H1 (cell line): ENCODE data around the gene CFD. TPM values are rescaled to one million over a fixed set of nuclear protein-coding genes. Genes with fewer than 3 reads are reported as not detected.

Experiments
- CTCF ChIA-PET: fragments of 300-600 bp; sonication (Branson Sonifier 250); formaldehyde crosslinking; loops from one replicate; lab custom pipeline; 2021; ENCODE audit not compliant: partially characterized antibody; lab: Charles Lee
- POLR2A ChIA-PET: fragments of 300-600 bp; sonication (Branson Sonifier 250); formaldehyde crosslinking; loops from one replicate; lab custom pipeline; 2021; ENCODE audit warnings: inconsistent platforms; ENCODE audit not compliant: partially characterized antibody; lab: Charles Lee
- DNase-seq, 2 experiments: peaks; one replicate each; pipeline versions ENCODE4 v3.0.0 to v3.0.0-alpha.2; 2010 to 2022; ENCODE audit warnings: low spot score in 2 of 2, low read depth in 1 of 2, mixed read lengths in 1 of 2
- FAIRE-seq: peaks from 2 replicates; lab custom pipeline; 2011; peaks lifted over from hg19 to GRCh38; lab: Jason Lieb, UNC
- H2AFZ ChIP-seq: 2 replicates; pipeline ENCODE4 v1.8.1; 2012; ENCODE audit warnings: low read length, inconsistent platforms
- H2AK5ac ChIP-seq: 2 replicates; pipeline ENCODE4 v1.6.1; 2013; ENCODE audit warnings: low read depth, low read length
- H2BK120ac ChIP-seq: replicated peaks from 2 replicates; pipeline ENCODE3; 2013; ENCODE audit warnings: low read depth, low read length, inconsistent platforms
- H2BK12ac ChIP-seq: 2 replicates; pipeline ENCODE4 v1.6.1; 2013; ENCODE audit warnings: low read depth, low read length
- H2BK15ac ChIP-seq: 2 replicates; pipeline ENCODE4 v1.6.1; 2013; ENCODE audit warnings: low read length
- H2BK20ac ChIP-seq: 2 replicates; pipeline ENCODE4 v1.6.1; 2013; ENCODE audit warnings: low read length
- H2BK5ac ChIP-seq: 2 replicates; pipeline ENCODE4 v1.6.1; 2013; ENCODE audit warnings: low read depth, low read length
- H3K14ac ChIP-seq: 2 replicates; pipeline ENCODE4 v1.6.1; 2013; ENCODE audit warnings: inconsistent platforms; ENCODE audit not compliant: insufficient read length
- H3K18ac ChIP-seq: 2 replicates; pipeline ENCODE4 v1.6.1; 2013; ENCODE audit warnings: low read length; ENCODE audit errors: extremely low read depth
- H3K23ac ChIP-seq: 2 replicates; pipeline ENCODE4 v1.6.1; 2013; ENCODE audit warnings: inconsistent platforms; ENCODE audit not compliant: insufficient read length
- H3K23me2 ChIP-seq: 2 replicates; pipeline ENCODE4 v1.6.1; 2013; ENCODE audit warnings: low read depth, low read length
- H3K27ac ChIP-seq: 2 replicates; pipeline ENCODE4 v1.6.1; 2011; ENCODE audit warnings: low read depth, low read length, inconsistent platforms
- H3K27me3 ChIP-seq, 4 experiments: replicated peaks in 1 of 4; 1 replicate in 1 of 4; 2 replicates in 3 of 4; pipeline versions ENCODE4 v1.6.1 to v1.8.1; 2011 to 2013; ENCODE audit warnings: low read length in 3 of 4, mild to moderate bottlenecking in 3 of 4, inconsistent platforms in 2 of 4, mixed read lengths in 2 of 4, moderate library complexity in 1 of 4; ENCODE audit not compliant: control insufficient read depth in 3 of 4, insufficient read depth in 3 of 4; ENCODE audit errors: extremely low read depth in 1 of 4
- H3K36me3 ChIP-seq, 4 experiments: 2 replicates each; pipeline versions ENCODE4 v1.6.1 to v1.8.1; 2011 to 2013; ENCODE audit warnings: mild to moderate bottlenecking in 4 of 4, low read length in 3 of 4, moderate library complexity in 2 of 4, control low read depth in 1 of 4, inconsistent platforms in 1 of 4; ENCODE audit not compliant: insufficient read depth in 4 of 4, control insufficient read depth in 2 of 4
- H3K4ac ChIP-seq: replicated peaks from 2 replicates; pipeline ENCODE3; 2013; ENCODE audit warnings: low read length, low read depth, mixed read lengths, inconsistent platforms; ENCODE audit not compliant: insufficient read length
- H3K4me1 ChIP-seq, 4 experiments: replicated peaks in 1 of 4; 1 replicate in 1 of 4; 2 replicates in 3 of 4; pipeline versions ENCODE4 v1.6.1 to v1.8.1; 2011 to 2013; ENCODE audit warnings: low read length in 3 of 4, inconsistent platforms in 2 of 4, mixed read lengths in 1 of 4; ENCODE audit not compliant: insufficient read depth in 4 of 4, control insufficient read depth in 3 of 4
- H3K4me2 ChIP-seq, 2 experiments: 2 replicates each; pipeline versions ENCODE4 v1.6.1 to v1.8.1; 2011 to 2013; ENCODE audit warnings: low read depth in 2 of 2, low read length in 2 of 2, control low read depth in 1 of 2, inconsistent platforms in 1 of 2, mild to moderate bottlenecking in 1 of 2; ENCODE audit not compliant: insufficient read depth in 1 of 2
- H3K4me3 ChIP-seq, 4 experiments: fragments of 200-600, 300-600 bp in 1 of 4; sonication (generic), shearing (Covaris generic), sonication (Bioruptor Twin) in 1 of 4; 2 replicates each; pipeline versions ENCODE4 v1.5.1 to v1.8.1; 2011 to 2016; ENCODE audit warnings: low read length in 4 of 4, low read depth in 3 of 4, control low read depth in 2 of 4, inconsistent platforms in 2 of 4, mild to moderate bottlenecking in 2 of 4, mixed read lengths in 1 of 4, moderate library complexity in 1 of 4; ENCODE audit not compliant: insufficient read depth in 2 of 4; ENCODE audit errors: extremely low read depth in 1 of 4
- H3K56ac ChIP-seq: replicated peaks from 2 replicates; pipeline ENCODE3; 2013; ENCODE audit warnings: low read depth, mild to moderate bottlenecking, mixed read lengths, low read length, inconsistent platforms; ENCODE audit not compliant: insufficient read length
- H3K79me1 ChIP-seq: 2 replicates; pipeline ENCODE4 v1.6.1; 2013; ENCODE audit warnings: low read depth, low read length, control low read depth
- H3K79me2 ChIP-seq, 2 experiments: 2 replicates each; pipeline versions ENCODE4 v1.6.1 to v1.8.1; 2012 to 2013; ENCODE audit warnings: low read length in 2 of 2, mild to moderate bottlenecking in 2 of 2, inconsistent platforms in 1 of 2; ENCODE audit not compliant: insufficient read depth in 2 of 2, control insufficient read depth in 1 of 2
- H3K9ac ChIP-seq, 4 experiments: replicated peaks in 1 of 4; 1 replicate in 1 of 4; 2 replicates in 3 of 4; pipeline versions ENCODE4 v1.6.1 to v1.8.1; 2011 to 2013; ENCODE audit warnings: low read depth in 3 of 4, low read length in 3 of 4, control low read depth in 2 of 4, mild to moderate bottlenecking in 2 of 4, moderate library complexity in 2 of 4, inconsistent platforms in 1 of 4; ENCODE audit errors: extremely low read depth in 1 of 4
- H3K9me3 ChIP-seq, 2 experiments: 2 replicates each; pipeline versions ENCODE4 v1.6.1 to v1.8.1; 2012 to 2013; ENCODE audit warnings: mild to moderate bottlenecking in 2 of 2, moderate library complexity in 2 of 2, control low read depth in 1 of 2, inconsistent platforms in 1 of 2, low read depth in 1 of 2, low read length in 1 of 2, mixed read lengths in 1 of 2; ENCODE audit not compliant: insufficient read depth in 2 of 2
- H4K20me1 ChIP-seq, 2 experiments: replicated peaks in 1 of 2; 2 replicates each; pipeline versions ENCODE3 to v1.8.1; 2011 to 2013; ENCODE audit warnings: inconsistent platforms in 2 of 2, low read length in 2 of 2, mild to moderate bottlenecking in 1 of 2; ENCODE audit not compliant: insufficient read depth in 2 of 2, control insufficient read depth in 1 of 2
- H4K5ac ChIP-seq: 2 replicates; pipeline ENCODE4 v1.6.1; 2013; ENCODE audit warnings: low read length, low read depth, mixed read lengths, inconsistent platforms; ENCODE audit not compliant: insufficient read length
- H4K8ac ChIP-seq: 2 replicates; pipeline ENCODE4 v1.8.0; 2013; ENCODE audit warnings: mild to moderate bottlenecking, moderate library complexity, low read length, inconsistent platforms; ENCODE audit not compliant: insufficient read depth; ENCODE audit errors: extremely low read depth
- H4K91ac ChIP-seq: replicated peaks from 2 replicates; pipeline ENCODE3; 2013; ENCODE audit warnings: low read length, mixed read lengths, inconsistent platforms; ENCODE audit not compliant: insufficient read length
- JUND ChIP-seq: IDR thresholded peaks from 2 replicates; pipeline ENCODE4 v1.6.1; 2011; ENCODE audit warnings: mild to moderate bottlenecking, improper control_type of control experiment, low read length
- KDM4A ChIP-seq: IDR thresholded peaks from one replicate; pipeline ENCODE4 v1.7.1; 2012; ENCODE audit warnings: low read depth, mild to moderate bottlenecking, moderate library complexity, low read length, inconsistent platforms; ENCODE audit not compliant: severe bottlenecking
- SIN3A ChIP-seq, 2 experiments: IDR thresholded peaks in 1 of 2; conservative IDR thresholded peaks in 1 of 2; 2 replicates each; pipeline ENCODE4 v1.6.1; 2011 to 2012; ENCODE audit warnings: low read length in 2 of 2, improper control_type of control experiment in 1 of 2, low read depth in 1 of 2, mild to moderate bottlenecking in 1 of 2
- WGBS, 2 experiments: shearing (Covaris generic) in 1 of 2; methylation state at CpG; one replicate each; pipeline versions ENCODE4 v1.1.6 to v1.1.7; 2013 to 2015; ENCODE audit warnings: low lambda C conversion rate in 2 of 2, mixed read lengths in 2 of 2, inconsistent platforms in 1 of 2, low coverage in 1 of 2, missing lambda C conversion rate in 1 of 2; ENCODE audit not compliant: insufficient replicate concordance in 2 of 2, insufficient coverage in 1 of 2, insufficient read length in 1 of 2; ENCODE audit errors: extremely low coverage in 1 of 2, missing lambda C conversion rate in 1 of 2; 5-methylcytosine and 5-hydroxymethylcytosine counted together
- polyA plus RNA-seq, 7 experiments: library from polyadenylated mRNA; depleted of rRNA in 3 of 7; stranded (reverse) in 5 of 7; unstranded in 2 of 7; fragments of >200 nt in 5 of 7; fragments of 200-250 nt in 2 of 7; gene quantifications; 1 replicate in 5 of 7; 2 replicates in 1 of 7; 4 replicates in 1 of 7; pipeline versions ENCODE4 v1.2.1 to v1.2.3, GENCODE V29; 2011 to 2013; ENCODE audit warnings: missing spikeins in 2 of 7, mixed read lengths in 2 of 7
- total RNA-seq: library from RNA; stranded (reverse); fragmentation: NEBNext Ultra II Directional; extraction: Animal tissue kit (Norgen Biotek cat#: 25700); gene quantifications from 2 replicates; pipeline ENCODE4 v1.2.1, GENCODE V29; 2021

CFD gene
- total and polyA plus RNA-seq, 2 of the 8 experiments (the other 6 are each of a cell fraction or from before 2014, with no cell fraction given) = 1.7 to 2.8 TPM

DNA sequence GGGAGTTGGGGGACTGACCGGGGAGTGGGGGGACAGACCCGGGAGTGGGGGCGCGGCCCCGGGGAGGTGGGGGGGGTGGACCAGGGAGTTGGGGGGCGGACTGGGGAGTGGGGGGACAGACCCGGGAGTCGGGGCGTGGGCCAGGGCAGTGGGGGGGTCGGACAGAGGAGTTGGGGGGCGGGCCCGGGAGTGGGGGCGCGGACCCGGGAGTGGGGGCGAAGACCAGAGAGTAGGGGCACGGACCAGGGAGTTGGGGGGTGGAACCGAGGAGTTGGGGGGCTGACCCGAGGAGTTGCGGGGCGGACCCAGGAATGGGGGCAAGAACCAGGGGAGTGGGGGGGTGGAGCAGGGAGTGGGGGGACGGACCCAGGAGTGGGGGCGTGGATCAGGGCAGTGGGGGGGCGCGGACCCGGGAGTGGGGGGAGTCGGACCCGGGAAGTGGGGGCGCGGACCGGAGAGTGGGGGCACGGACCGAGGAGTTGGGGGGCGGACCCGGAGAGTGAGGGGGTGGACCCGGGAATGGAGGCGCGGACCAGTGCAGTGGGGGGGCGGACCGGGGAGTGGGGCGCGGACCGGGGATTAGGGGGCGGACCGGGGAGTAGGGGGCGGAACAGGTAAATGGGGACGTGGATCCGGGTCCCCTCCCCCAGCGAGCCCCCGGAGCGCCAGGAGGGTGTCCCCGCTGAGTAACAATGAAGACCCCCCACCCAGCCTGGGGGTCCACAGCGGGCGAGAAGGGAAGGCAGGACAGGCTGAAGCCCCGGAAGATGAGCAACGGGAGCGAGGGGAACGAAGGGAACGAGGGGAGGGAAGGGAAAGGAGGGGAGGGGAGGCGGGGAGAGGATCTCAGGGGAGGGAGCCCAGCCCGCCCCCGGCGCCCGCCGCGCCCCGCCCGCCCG is 53.0 kb downstream of the CFD start:
- H2BK120ac ChIP-seq = no peak overlapping the region
- ChIA-PET POLR2A (no interaction called here), CTCF (no interaction called here)
- H2BK15ac ChIP-seq = no peak overlapping the region
- TF ChIP-seq KDM4A (peak; percentile 9), SIN3A (conservative IDR thresholded peaks at IDR 0.05 in 1 of 2, IDR thresholded peaks at IDR 0.05 in 1 of 2; ENCODE audit: low read depth in 1 of 2, low read length in 2 of 2) (0 out of 4 replicates have a peak, but pooled peaks of 1 of the 2 experiments have one; percentile 33), JUND (no peak)
- TF ChIP-seq, all 59 proteins: peak for 2
- 0% methylated on average over 1 of the region's 69 CpGs; no CpG with 5 or more reads in 1 of the 2 experiments for WGBS, 2 experiments
- Histone ChIP-seq H3K14ac (no peak overlapping the region), H4K91ac (no peak overlapping the region), H3K27me3 (peaks cover 2 to 6% (median 3%) of the 10 kb centered on the region in 4 experiments; a peak in 6 of 7 replicates), H4K20me1 (peaks cover 11 to 13% of the 10 kb centered on the region in 2 experiments), H3K79me2 (peaks cover 0 to 26% of the 10 kb centered on the region in 2 experiments), H3K4me1 (peaks cover 0 to 7% (median 3%) of the 10 kb centered on the region in 4 experiments; a peak in 3 of 7 replicates), H3K56ac (no peak overlapping the region), H3K36me3 (peaks cover 0 to 3% (median 0%) of the 10 kb centered on the region in 4 experiments; a peak in 1 of 8 replicates), H2BK5ac (no peak overlapping the region), H3K23ac (no peak overlapping the region), H3K4me3 (peak overlapping the region; percentile 68 to 95 (median 73)), H2BK12ac (no peak overlapping the region), H3K23me2 (peaks cover 7% of the 10 kb centered on the region; the same call in 1 of the 2 replicates), H4K5ac (peak overlapping the region; percentile 72), H3K18ac (no peak overlapping the region; the same call in 1 of the 2 replicates), H3K9ac (no peak overlapping the region), H2AK5ac (no peak overlapping the region), H2BK20ac (no peak overlapping the region), H3K4ac (no peak overlapping the region), H3K79me1 (peaks cover 7% of the 10 kb centered on the region), H3K27ac (no peak overlapping the region), H4K8ac (no peak overlapping the region), H3K4me2 (peak overlapping the region; percentile 49 to 71), H2AFZ (no peak overlapping the region), H3K9me3 (no peaks in the 10 kb centered on the region)
- FAIRE-seq (no peak), DNase-seq (no peak)
